ENCODE measurements around the gene SPEF2.
A peak's percentile ranks its signal among the peaks of the same experiment; 100 is the strongest.

The SPEF2 gene

DNA sequence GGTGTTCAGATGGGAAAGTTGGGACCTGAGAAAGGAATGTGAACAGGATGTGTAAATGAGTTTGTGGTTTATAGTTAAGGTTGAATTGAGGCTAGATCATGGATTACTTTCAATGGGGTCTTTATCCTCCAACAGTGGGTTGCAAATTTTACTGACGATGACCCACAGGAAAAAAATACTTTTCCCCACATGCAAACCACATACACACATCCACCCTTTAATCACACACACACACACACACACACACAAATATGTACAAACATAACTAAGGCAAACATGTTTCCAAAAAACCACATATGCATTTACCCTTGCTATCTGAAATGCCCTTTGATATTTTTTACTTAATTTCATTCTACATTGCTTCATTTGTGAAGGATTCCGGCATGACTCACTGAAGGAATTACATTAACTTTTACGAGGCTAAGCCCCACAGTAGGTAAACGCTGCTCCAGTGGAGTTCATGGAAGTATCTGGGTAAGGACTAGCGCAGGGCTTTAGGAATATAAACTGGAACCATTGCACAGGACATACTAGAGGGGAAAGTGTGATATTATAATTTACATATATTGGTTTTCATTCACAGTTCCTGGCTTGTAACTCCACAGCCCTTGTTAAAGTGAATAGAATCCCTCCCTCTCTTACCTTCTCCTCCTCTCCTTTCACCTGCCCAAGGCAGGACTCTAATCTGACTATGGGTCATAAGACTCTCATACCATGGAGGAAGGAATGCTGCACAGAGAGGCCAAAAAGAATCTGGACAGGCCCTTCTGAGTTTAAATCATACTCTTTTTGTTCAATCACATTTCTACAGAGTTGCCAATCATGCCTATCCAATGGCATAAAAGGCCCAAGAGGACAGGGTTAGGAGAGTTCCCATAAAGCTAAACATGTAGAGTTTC is 8.5 kb upstream of the SPEF2 start:
- no peak for DNase-seq (ENCODE audit: low spot score)
- Histone ChIP-seq H3K27ac (no peak overlapping the region), H3K4me3 (no peak overlapping the region)
- TF ChIP-seq, protein P1, sequence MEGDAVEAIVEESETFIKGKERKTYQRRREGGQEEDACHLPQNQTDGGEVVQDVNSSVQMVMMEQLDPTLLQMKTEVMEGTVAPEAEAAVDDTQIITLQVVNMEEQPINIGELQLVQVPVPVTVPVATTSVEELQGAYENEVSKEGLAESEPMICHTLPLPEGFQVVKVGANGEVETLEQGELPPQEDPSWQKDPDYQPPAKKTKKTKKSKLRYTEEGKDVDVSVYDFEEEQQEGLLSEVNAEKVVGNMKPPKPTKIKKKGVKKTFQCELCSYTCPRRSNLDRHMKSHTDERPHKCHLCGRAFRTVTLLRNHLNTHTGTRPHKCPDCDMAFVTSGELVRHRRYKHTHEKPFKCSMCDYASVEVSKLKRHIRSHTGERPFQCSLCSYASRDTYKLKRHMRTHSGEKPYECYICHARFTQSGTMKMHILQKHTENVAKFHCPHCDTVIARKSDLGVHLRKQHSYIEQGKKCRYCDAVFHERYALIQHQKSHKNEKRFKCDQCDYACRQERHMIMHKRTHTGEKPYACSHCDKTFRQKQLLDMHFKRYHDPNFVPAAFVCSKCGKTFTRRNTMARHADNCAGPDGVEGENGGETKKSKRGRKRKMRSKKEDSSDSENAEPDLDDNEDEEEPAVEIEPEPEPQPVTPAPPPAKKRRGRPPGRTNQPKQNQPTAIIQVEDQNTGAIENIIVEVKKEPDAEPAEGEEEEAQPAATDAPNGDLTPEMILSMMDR (IDR thresholded peaks at IDR 0.05) = no peak

DNA sequence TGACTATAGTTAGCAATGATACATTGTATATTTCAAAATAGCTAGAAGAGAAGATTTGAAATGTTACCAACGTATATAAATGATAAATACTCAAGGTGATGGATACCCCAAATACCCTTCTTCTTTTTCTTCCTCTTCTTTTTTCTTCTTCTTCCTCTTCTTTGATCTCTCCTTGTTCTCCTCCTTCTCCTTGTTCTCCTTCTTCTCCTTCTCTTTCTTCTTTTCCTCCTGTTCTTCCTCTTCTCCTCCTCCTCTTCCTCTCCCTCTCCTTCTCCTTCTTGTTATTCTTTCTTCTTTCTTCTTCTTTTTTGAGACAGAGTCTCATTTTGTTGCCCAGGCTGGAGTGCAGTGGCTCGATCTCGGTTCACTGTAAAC is 616 bp upstream of the SPEF2 start:
- Histone ChIP-seq H3K27ac (no peak overlapping the region), H3K4me3 (peak overlapping the region; percentile 81)
- TF ChIP-seq, protein P1 (IDR thresholded peaks at IDR 0.05) = no peak
- DNase-seq (ENCODE audit: low spot score) = no peak

DNA sequence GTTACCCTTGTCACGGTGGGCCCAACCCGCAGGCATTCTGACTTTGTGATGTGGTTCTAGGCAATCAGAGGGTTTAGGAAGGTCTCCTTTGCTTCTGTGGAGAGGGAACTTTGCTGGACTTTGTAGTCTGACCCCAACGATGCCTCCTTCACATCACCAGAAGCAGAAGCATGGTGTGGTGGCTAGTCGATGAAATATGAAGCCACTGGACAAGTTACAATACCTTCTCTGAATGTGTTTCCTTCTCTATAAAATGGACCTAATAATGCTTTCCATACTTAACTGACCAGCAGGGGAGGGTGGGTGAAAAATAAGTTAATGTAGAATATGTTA is 607 bp downstream of the SPEF2 start:
- DNase-seq (ENCODE audit: low spot score) = no peak
- TF ChIP-seq, protein P1 (IDR thresholded peaks at IDR 0.05) = no peak
- Histone ChIP-seq H3K27ac (peak overlapping the region; percentile 18 to 20), H3K4me3 (peak overlapping the region; percentile 81)

DNA sequence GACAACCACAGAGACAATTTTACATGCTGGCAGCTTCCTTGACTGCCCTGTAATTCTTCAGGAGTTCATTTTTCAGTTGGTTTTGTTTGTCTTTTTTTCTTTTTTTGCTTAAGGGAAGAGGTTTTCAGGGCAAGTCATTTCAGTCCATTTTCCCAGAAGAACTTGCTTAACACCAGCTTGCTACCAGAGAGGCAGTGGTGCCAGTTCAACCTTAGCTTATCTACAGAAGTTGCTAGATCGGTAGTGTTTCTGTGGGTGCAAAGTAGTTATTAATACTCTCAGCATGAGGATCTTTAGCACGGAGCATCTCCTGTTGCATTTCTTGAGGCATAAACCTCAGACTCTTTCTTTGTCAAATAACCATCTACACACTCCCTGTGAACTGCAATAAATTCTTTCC is 1.1 kb downstream of the SPEF2 start:
- TF ChIP-seq, protein P1 (IDR thresholded peaks at IDR 0.05) = no peak
- Histone ChIP-seq H3K4me3 (peak overlapping the region; percentile 81), H3K27ac (no peak overlapping the region)
- DNase-seq (ENCODE audit: low spot score) = no peak

DNA sequence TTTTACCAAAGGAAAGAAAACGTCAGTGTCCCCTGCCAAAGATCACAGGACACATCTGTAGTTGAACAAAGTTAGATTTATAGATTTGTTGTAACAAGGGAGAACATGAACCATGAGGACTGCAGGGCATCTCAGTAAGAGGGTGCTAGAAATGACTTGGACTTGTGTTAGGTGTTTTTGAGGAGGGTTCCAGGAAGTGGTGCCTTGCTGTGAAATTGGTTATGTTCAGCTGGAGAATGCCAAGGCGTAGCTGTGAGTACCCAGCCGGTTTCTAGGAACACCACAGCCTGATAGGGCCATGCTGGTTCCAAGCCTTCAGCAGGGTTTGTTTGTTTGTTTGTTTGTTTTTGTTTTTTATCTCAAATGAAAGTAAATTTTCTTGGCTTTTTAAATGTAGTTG is 5.3 kb downstream of the SPEF2 start:
- Histone ChIP-seq H3K27ac (no peak overlapping the region), H3K4me3 (no peak overlapping the region)
- no peak for DNase-seq (ENCODE audit: low spot score)
- TF ChIP-seq, protein P1 (IDR thresholded peaks at IDR 0.05) = no peak

DNA sequence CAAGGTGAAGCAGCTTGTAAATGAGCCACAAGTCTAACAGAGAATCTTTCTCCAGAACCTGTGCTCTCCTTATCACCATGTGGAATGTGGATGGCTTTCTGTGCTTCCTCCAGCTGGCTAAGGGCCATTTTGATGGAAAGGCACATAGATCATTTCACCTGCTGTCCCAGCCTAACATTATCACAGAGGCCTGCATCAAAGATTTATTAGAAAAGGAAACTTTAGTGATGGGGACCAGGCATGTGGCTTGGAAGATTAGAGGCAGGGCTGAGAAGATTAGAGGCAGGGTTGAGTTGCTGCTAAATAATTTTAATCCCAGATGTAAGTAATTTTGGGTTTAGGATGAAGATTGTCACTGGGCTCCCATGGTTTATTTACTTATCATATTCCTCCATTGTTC is 6.3 kb downstream of the SPEF2 start:
- no peak for DNase-seq (ENCODE audit: low spot score)
- TF ChIP-seq, protein P1 (IDR thresholded peaks at IDR 0.05) = no peak
- Histone ChIP-seq H3K27ac (no peak overlapping the region), H3K4me3 (no peak overlapping the region)

DNA sequence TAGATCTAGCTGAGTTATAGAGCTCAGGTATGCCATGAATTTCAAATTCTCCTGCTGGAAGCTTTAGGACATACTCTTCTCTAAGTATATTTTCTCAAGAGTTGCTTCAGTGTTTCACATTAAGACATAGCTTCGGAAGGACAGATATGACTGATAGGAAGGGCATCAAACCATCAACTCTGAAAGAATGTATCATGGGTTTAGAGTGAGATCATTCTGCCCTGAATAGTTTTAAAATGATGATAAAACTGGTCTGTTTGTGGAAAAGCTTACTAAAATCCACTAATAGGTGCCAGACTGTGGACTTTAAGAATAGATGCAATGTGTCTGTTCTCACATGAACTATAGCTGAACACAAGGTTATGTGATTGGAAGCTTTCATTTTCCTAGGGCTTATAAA is 8.4 kb downstream of the SPEF2 start:
- Histone ChIP-seq H3K27ac (no peak overlapping the region), H3K4me3 (no peak overlapping the region)
- TF ChIP-seq, protein P1 (IDR thresholded peaks at IDR 0.05) = no peak
- no peak for DNase-seq (ENCODE audit: low spot score)

All from coronary artery (tissue), 2 donors.